HEK293 (cell line): ENCODE measurements around the gene GAGE1.
A peak's percentile ranks its signal among the peaks of the same experiment; 100 is the strongest.

Experiments
- CTCF ChIA-PET: fragments of 350-600 bp; formaldehyde crosslinking; extraction: SDS; loops from one replicate; lab custom pipeline; 2021; ENCODE audit warnings: antibody characterized with exemption; lab: Yijun Ruan, JAX
- POLR2A ChIA-PET: fragments of 300-600 bp; formaldehyde crosslinking; extraction: SDS; loops from one replicate; lab custom pipeline; 2020; ENCODE audit warnings: antibody characterized with exemption, inconsistent platforms; lab: Yijun Ruan, JAX
- H3K27ac ChIP-seq: fragments of 200-500 bp; sonication (Bioruptor generic); 2 replicates; pipeline ENCODE4 v1.5.1; 2014; ENCODE audit warnings: low read depth, low read length, control low read depth, inconsistent platforms; ENCODE audit errors: extremely low read depth
- H3K36me3 ChIP-seq, 2 experiments: fragments of 200-500 bp in 1 of 2; sonication (Bioruptor generic) in 1 of 2; 1 replicate in 1 of 2; 2 replicates in 1 of 2; pipeline ENCODE4 v1.5.1; 2014 to 2017; ENCODE audit warnings: inconsistent platforms in 2 of 2, low read length in 2 of 2; ENCODE audit not compliant: control insufficient read depth in 2 of 2, insufficient read depth in 1 of 2
- H3K4me1 ChIP-seq: fragments of 200-500 bp; sonication (Bioruptor generic); 2 replicates; pipeline ENCODE4 v1.5.1; 2014; ENCODE audit warnings: mild to moderate bottlenecking, low read length, inconsistent platforms; ENCODE audit not compliant: control insufficient read depth, insufficient read depth
- H3K4me3 ChIP-seq: 2 replicates; pipeline ENCODE4 v1.5.1; 2011; ENCODE audit warnings: low read depth, mild to moderate bottlenecking, control low read depth, low read length, moderate library complexity
- H3K9me3 ChIP-seq: fragments of 200-500 bp; sonication (Bioruptor generic); 2 replicates; pipeline ENCODE4 v1.5.1; 2014; ENCODE audit warnings: low read depth, low read length, inconsistent platforms; ENCODE audit not compliant: control insufficient read depth, insufficient read depth
- FEZF1 ChIP-seq: fragments of 450-650 bp; formaldehyde crosslinking; IDR thresholded peaks from 2 replicates; pipeline ENCODE4 v1.5.1; 2016; ENCODE audit warnings: missing biosample characterization, missing genetic modification characterization
- GFI1B ChIP-seq: fragments of 450-650 bp; formaldehyde crosslinking; IDR thresholded peaks from 2 replicates; pipeline ENCODE4 v1.5.1; 2016; ENCODE audit warnings: missing biosample characterization, missing genetic modification characterization
- GLI2 ChIP-seq: fragments of 450-650 bp; formaldehyde crosslinking; IDR thresholded peaks from 2 replicates; pipeline ENCODE4; 2017; ENCODE audit warnings: missing biosample characterization, missing genetic modification characterization, low read depth, borderline replicate concordance
- GLIS2 ChIP-seq: fragments of 450-650 bp; formaldehyde crosslinking; IDR thresholded peaks from 2 replicates; pipeline ENCODE4 v1.5.1; 2016; ENCODE audit warnings: missing biosample characterization, missing genetic modification characterization
- HOXA7 ChIP-seq: sonication (generic); formaldehyde crosslinking; IDR thresholded peaks from 2 replicates; pipeline ENCODE4 v1.8.1; 2022; ENCODE audit warnings: missing genetic modification reagents, borderline replicate concordance
- IKZF3 ChIP-seq: fragments of 450-650 bp; IDR thresholded peaks from 2 replicates; pipeline ENCODE4 v1.5.0; 2018; ENCODE audit warnings: missing biosample characterization, mild to moderate bottlenecking, missing genetic modification characterization, moderate library complexity
- KLF10 ChIP-seq: fragments of 450-650 bp; IDR thresholded peaks from 2 replicates; pipeline ENCODE4 v1.5.1; 2018; ENCODE audit warnings: missing biosample characterization, mild to moderate bottlenecking, missing genetic modification characterization
- MEIS1 ChIP-seq: sonication (generic); formaldehyde crosslinking; IDR thresholded peaks from 2 replicates; pipeline ENCODE4 v1.8.1; 2022; ENCODE audit warnings: missing genetic modification reagents, mild to moderate bottlenecking, borderline replicate concordance
- OSR2 ChIP-seq: fragments of 450-650 bp; formaldehyde crosslinking; IDR thresholded peaks from 2 replicates; pipeline ENCODE4 v1.5.1; 2016; ENCODE audit warnings: missing biosample characterization, missing genetic modification characterization
- SETDB1 ChIP-seq: IDR thresholded peaks from one replicate; pipeline ENCODE4 v1.6.1; 2017; ENCODE audit warnings: mild to moderate bottlenecking, low read length, moderate library complexity, mixed read lengths; ENCODE audit not compliant: insufficient read length
- SP7 ChIP-seq: fragments of 450-650 bp; formaldehyde crosslinking; IDR thresholded peaks from 2 replicates; pipeline ENCODE4 v1.5.1; 2016; ENCODE audit warnings: missing biosample characterization, missing genetic modification characterization
- TRIM28 ChIP-seq: IDR thresholded peaks from 2 replicates; pipeline ENCODE4 v1.6.1; 2011; ENCODE audit warnings: low read length, control low read depth, borderline replicate concordance
- ZBTB17 ChIP-seq: fragments of 450-650 bp; formaldehyde crosslinking; IDR thresholded peaks from 2 replicates; pipeline ENCODE4 v1.5.1; 2016; ENCODE audit warnings: missing biosample characterization, missing genetic modification characterization
- ZBTB21 ChIP-seq: fragments of 450-650 bp; formaldehyde crosslinking; IDR thresholded peaks from 2 replicates; pipeline ENCODE4 v1.5.1; 2017; ENCODE audit warnings: missing biosample characterization, missing genetic modification characterization
- ZFP69B ChIP-seq: fragments of 450-650 bp; formaldehyde crosslinking; IDR thresholded peaks from 2 replicates; pipeline ENCODE4 v1.5.1; 2016; ENCODE audit warnings: missing biosample characterization, missing genetic modification characterization
- ZIC2 ChIP-seq: fragments of 450-650 bp; formaldehyde crosslinking; IDR thresholded peaks from 2 replicates; pipeline ENCODE4 v1.5.1; 2016; ENCODE audit warnings: missing biosample characterization, missing genetic modification characterization
- ZNF112 ChIP-seq: fragments of 450-650 bp; formaldehyde crosslinking; IDR thresholded peaks from 2 replicates; pipeline ENCODE4 v1.5.0; 2017; ENCODE audit warnings: missing biosample characterization, missing genetic modification characterization
- ZNF24 ChIP-seq: fragments of 450-650 bp; formaldehyde crosslinking; IDR thresholded peaks from 2 replicates; pipeline ENCODE4 v1.5.1; 2016; ENCODE audit warnings: missing biosample characterization, missing genetic modification characterization
- ZNF350 ChIP-seq: fragments of 450-650 bp; formaldehyde crosslinking; IDR thresholded peaks from 2 replicates; pipeline ENCODE4 v1.5.0; 2017; ENCODE audit warnings: missing biosample characterization, mild to moderate bottlenecking, missing genetic modification characterization
- ZNF426 ChIP-seq: fragments of 450-650 bp; formaldehyde crosslinking; IDR thresholded peaks from 2 replicates; pipeline ENCODE4 v1.5.1; 2017; ENCODE audit warnings: missing biosample characterization, missing genetic modification characterization, mild to moderate bottlenecking, inconsistent platforms, moderate library complexity
- ZNF529 ChIP-seq: fragments of 450-650 bp; formaldehyde crosslinking; IDR thresholded peaks from 2 replicates; pipeline ENCODE4 v1.5.1; 2017; ENCODE audit warnings: missing genetic modification characterization, missing biosample characterization; ENCODE audit not compliant: insufficient replicate concordance
- ZNF530 ChIP-seq: fragments of 450-650 bp; formaldehyde crosslinking; IDR thresholded peaks from 2 replicates; pipeline ENCODE4 v1.5.1; 2016; ENCODE audit warnings: low read depth, missing biosample characterization, missing genetic modification characterization
- ZNF571 ChIP-seq: fragments of 450-650 bp; formaldehyde crosslinking; IDR thresholded peaks from 2 replicates; pipeline ENCODE4 v1.5.0; 2017; ENCODE audit warnings: missing biosample characterization, missing genetic modification characterization
- ZNF629 ChIP-seq: fragments of 450-650 bp; formaldehyde crosslinking; IDR thresholded peaks from 2 replicates; pipeline ENCODE4 v1.5.1; 2017; ENCODE audit warnings: missing biosample characterization, missing genetic modification characterization
- ZNF843 ChIP-seq: fragments of 450-650 bp; formaldehyde crosslinking; IDR thresholded peaks from 2 replicates; pipeline ENCODE4 v1.5.1; 2016; ENCODE audit warnings: missing biosample characterization, missing genetic modification characterization
- ZSCAN23 ChIP-seq: fragments of 450-650 bp; formaldehyde crosslinking; IDR thresholded peaks from 2 replicates; pipeline ENCODE4 v1.5.1; 2016; ENCODE audit warnings: missing biosample characterization, missing genetic modification characterization
- ZSCAN30 ChIP-seq: fragments of 450-650 bp; IDR thresholded peaks from 2 replicates; pipeline ENCODE4 v1.5.1; 2018; ENCODE audit warnings: missing biosample characterization, mild to moderate bottlenecking, missing genetic modification characterization, moderate library complexity
- ZXDB ChIP-seq: fragments of 450-650 bp; formaldehyde crosslinking; IDR thresholded peaks from 2 replicates; pipeline ENCODE4 v1.5.1; 2016; ENCODE audit warnings: missing biosample characterization, missing genetic modification characterization
- TF ChIP-seq, protein P1 (sequence below): fragments of 450-650 bp; formaldehyde crosslinking; IDR thresholded peaks from 2 replicates; pipeline ENCODE4 v1.5.1; 2016; ENCODE audit warnings: missing biosample characterization, missing genetic modification characterization
- TF ChIP-seq, protein P2 (sequence below): fragments of 450-650 bp; formaldehyde crosslinking; IDR thresholded peaks from 2 replicates; pipeline ENCODE4 v1.5.1; 2016; ENCODE audit warnings: missing biosample characterization, missing genetic modification characterization
- TF ChIP-seq, protein P3 (sequence below): fragments of 450-650 bp; formaldehyde crosslinking; IDR thresholded peaks from 2 replicates; pipeline ENCODE4 v1.5.1; 2017; ENCODE audit warnings: missing biosample characterization, missing genetic modification characterization
- TF ChIP-seq, protein P4 (sequence below): IDR thresholded peaks from 2 replicates; pipeline ENCODE4 v1.6.1; 2011; ENCODE audit warnings: mild to moderate bottlenecking, low read depth, low read length, borderline replicate concordance
- TF ChIP-seq, protein P5 (sequence below): fragments of 450-650 bp; formaldehyde crosslinking; IDR thresholded peaks from 2 replicates; pipeline ENCODE4 v1.5.1; 2016; ENCODE audit warnings: missing biosample characterization, missing genetic modification characterization

GAGE1 gene

DNA sequence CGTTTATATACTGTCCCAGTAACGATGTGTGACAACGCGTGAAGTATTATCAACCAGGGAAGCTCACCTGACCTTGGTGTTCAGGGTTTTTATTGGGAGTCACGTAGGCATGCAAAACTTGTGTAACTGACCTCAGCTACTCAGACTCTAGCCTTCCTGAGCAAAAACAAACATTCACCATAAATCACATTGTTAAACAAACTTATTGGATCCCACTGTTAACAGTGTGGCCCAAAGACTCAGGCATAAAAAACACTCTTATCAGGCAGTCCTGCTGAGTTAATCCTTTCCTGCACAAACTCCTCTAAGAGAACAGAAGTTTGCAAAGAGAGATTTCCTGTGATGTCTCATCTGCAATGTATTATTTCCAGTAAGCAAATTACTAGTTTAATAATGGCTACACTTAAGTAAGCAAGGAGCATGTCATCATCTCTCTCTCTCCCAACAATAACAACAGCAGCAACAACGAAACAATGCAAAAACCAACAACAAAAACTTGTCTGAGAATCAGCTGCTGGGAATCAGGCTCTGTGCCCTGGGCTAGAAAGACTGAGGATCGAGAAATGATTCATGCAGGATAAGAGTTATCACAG, 12.0 kb downstream of the GAGE1 start:
- POLR2A ChIA-PET: no interaction called here
- CTCF ChIA-PET: no interaction called here
- TF ChIP-seq ZXDB (tag by site-specific recombination): no peak; the same call in 1 of the 2 replicates
- TF ChIP-seq GFI1B (tag by site-specific recombination): peak; percentile 48; the same call in 1 of the 2 replicates
- TF ChIP-seq, protein P1, sequence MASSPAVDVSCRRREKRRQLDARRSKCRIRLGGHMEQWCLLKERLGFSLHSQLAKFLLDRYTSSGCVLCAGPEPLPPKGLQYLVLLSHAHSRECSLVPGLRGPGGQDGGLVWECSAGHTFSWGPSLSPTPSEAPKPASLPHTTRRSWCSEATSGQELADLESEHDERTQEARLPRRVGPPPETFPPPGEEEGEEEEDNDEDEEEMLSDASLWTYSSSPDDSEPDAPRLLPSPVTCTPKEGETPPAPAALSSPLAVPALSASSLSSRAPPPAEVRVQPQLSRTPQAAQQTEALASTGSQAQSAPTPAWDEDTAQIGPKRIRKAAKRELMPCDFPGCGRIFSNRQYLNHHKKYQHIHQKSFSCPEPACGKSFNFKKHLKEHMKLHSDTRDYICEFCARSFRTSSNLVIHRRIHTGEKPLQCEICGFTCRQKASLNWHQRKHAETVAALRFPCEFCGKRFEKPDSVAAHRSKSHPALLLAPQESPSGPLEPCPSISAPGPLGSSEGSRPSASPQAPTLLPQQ: 0 out of 2 replicates have a peak, but pooled peaks have one; percentile 23
- TF ChIP-seq ZNF843 (tag by site-specific recombination): peak; percentile 84
- TF ChIP-seq, protein P2, sequence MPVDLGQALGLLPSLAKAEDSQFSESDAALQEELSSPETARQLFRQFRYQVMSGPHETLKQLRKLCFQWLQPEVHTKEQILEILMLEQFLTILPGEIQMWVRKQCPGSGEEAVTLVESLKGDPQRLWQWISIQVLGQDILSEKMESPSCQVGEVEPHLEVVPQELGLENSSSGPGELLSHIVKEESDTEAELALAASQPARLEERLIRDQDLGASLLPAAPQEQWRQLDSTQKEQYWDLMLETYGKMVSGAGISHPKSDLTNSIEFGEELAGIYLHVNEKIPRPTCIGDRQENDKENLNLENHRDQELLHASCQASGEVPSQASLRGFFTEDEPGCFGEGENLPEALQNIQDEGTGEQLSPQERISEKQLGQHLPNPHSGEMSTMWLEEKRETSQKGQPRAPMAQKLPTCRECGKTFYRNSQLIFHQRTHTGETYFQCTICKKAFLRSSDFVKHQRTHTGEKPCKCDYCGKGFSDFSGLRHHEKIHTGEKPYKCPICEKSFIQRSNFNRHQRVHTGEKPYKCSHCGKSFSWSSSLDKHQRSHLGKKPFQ (tag by site-specific recombination): 0 out of 2 replicates have a peak, but pooled peaks have one; percentile 20
- no peak for TF ChIP-seq ZNF571 (tag by site-specific recombination)
- no peak for TF ChIP-seq GLIS2 (tag by site-specific recombination)
- TF ChIP-seq SP7 (tag by site-specific recombination): peak; percentile 89
- peak; percentile 81 for TF ChIP-seq ZNF350 (tag by site-specific recombination)
- TF ChIP-seq IKZF3 (tag by site-specific recombination): peak; percentile 37; the same call in 1 of the 2 replicates
- no peak for TF ChIP-seq ZNF529 (tag by site-specific recombination)
- TF ChIP-seq ZSCAN30 (tag by site-specific recombination): 0 out of 2 replicates have a peak, but pooled peaks have one; percentile 23
- no peak for TF ChIP-seq ZFP69B
- TF ChIP-seq ZNF530 (tag by site-specific recombination): no peak
- peak; percentile 85 for TF ChIP-seq OSR2 (tag by site-specific recombination)
- TF ChIP-seq, protein P3, sequence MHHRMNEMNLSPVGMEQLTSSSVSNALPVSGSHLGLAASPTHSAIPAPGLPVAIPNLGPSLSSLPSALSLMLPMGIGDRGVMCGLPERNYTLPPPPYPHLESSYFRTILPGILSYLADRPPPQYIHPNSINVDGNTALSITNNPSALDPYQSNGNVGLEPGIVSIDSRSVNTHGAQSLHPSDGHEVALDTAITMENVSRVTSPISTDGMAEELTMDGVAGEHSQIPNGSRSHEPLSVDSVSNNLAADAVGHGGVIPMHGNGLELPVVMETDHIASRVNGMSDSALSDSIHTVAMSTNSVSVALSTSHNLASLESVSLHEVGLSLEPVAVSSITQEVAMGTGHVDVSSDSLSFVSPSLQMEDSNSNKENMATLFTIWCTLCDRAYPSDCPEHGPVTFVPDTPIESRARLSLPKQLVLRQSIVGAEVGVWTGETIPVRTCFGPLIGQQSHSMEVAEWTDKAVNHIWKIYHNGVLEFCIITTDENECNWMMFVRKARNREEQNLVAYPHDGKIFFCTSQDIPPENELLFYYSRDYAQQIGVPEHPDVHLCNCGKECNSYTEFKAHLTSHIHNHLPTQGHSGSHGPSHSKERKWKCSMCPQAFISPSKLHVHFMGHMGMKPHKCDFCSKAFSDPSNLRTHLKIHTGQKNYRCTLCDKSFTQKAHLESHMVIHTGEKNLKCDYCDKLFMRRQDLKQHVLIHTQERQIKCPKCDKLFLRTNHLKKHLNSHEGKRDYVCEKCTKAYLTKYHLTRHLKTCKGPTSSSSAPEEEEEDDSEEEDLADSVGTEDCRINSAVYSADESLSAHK (tag by site-specific recombination): peak; percentile 45; the same call in 1 of the 2 replicates
- peak; percentile 54 for TF ChIP-seq ZBTB17
- TF ChIP-seq KLF10 (tag by site-specific recombination): 0 out of 2 replicates have a peak, but pooled peaks have one; percentile 16
- TF ChIP-seq ZNF426: no peak
- peak; percentile 98 for TF ChIP-seq TRIM28
- TF ChIP-seq GLI2 (tag by site-specific recombination): peak; percentile 39; the same call in 1 of the 2 replicates
- TF ChIP-seq SETDB1: peak; percentile 93
- TF ChIP-seq ZIC2 (tag by site-specific recombination): peak; percentile 84
- TF ChIP-seq ZNF112: no peak
- no peak for TF ChIP-seq MEIS1 (CRISPR knock-in tag)
- peak; percentile 42 for TF ChIP-seq ZNF629 (tag by site-specific recombination)
- TF ChIP-seq ZBTB21 (tag by site-specific recombination): peak; percentile 43; the same call in 1 of the 2 replicates
- TF ChIP-seq, protein P4, sequence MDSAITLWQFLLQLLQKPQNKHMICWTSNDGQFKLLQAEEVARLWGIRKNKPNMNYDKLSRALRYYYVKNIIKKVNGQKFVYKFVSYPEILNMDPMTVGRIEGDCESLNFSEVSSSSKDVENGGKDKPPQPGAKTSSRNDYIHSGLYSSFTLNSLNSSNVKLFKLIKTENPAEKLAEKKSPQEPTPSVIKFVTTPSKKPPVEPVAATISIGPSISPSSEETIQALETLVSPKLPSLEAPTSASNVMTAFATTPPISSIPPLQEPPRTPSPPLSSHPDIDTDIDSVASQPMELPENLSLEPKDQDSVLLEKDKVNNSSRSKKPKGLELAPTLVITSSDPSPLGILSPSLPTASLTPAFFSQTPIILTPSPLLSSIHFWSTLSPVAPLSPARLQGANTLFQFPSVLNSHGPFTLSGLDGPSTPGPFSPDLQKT: no peak
- no peak for TF ChIP-seq HOXA7 (CRISPR knock-in tag)
- TF ChIP-seq, protein P5, sequence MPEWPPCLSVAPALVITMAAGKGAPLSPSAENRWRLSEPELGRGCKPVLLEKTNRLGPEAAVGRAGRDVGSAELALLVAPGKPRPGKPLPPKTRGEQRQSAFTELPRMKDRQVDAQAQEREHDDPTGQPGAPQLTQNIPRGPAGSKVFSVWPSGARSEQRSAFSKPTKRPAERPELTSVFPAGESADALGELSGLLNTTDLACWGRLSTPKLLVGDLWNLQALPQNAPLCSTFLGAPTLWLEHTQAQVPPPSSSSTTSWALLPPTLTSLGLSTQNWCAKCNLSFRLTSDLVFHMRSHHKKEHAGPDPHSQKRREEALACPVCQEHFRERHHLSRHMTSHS: peak; percentile 84
- TF ChIP-seq FEZF1: peak; percentile 85
- peak; percentile 66; the same call in 1 of the 2 replicates for TF ChIP-seq ZNF24 (tag by site-specific recombination)
- no peak for TF ChIP-seq ZSCAN23 (tag by site-specific recombination)

More for the DNA sequence above, 12.0 kb downstream of the GAGE1 start:
- Histone ChIP-seq H3K36me3 (no peaks in the 10 kb centered on the region), H3K27ac (no peak overlapping the region), H3K9me3 (no peaks in the 10 kb centered on the region), H3K4me3 (no peak overlapping the region), H3K4me1 (no peaks in the 10 kb centered on the region)
